ENCODE measurements around the gene CASTOR1.

The CASTOR1 gene

DNA sequence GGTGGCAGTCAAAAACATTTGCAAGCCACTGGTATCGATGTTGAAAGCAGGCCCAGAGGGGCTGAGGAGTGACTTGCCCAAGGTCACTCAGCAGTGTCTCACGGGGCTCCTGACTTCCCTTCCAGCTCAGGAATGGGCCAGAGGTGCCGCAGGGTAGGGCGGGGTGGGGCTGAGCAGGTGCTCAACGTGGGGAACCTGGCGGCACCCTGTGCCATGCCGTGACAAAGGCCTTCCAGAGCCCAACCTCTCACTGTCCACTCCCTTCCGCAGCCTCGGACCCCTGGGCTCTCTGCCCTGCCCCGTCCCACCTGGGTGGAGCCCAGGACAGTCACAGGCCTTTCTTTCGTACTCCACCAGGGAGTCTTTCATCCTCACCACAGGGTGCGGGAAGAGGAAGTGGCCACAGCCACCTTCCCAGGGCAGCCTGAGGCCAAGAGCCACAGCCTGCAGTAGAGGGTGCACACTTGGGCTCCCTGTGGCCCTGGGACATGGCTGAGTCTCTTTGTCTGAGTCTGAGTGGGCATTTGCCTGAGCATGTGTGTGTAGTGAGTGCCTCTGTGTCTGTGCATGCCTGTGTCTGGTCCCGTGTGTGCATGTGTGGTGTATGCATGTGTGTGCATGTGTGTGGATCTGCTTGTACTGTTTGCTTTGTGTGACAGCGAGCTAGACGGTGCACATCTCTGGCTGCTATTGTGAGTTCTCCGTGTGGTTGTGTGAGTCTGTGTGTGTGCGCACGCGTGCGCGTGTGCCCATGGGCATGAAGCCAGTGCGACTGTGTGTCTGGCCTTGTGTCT, 36.7 kb downstream of the CASTOR1 start:
- Histone ChIP-seq H3K4me3 (ENCODE audit: low read length) (no peak overlapping the region), H3K4ac (ENCODE audit: low read depth, low read length) (no peak overlapping the region), H2AK5ac (ENCODE audit: low read length) (no peak overlapping the region), H3K4me1 (ENCODE audit: control insufficient read depth, low read depth, low read length) (no peaks in the 10 kb centered on the region), H4K8ac (ENCODE audit: low read depth, low read length) (no peak overlapping the region), H2BK15ac (replicated peaks; ENCODE audit: low read depth) (no peak overlapping the region), H3K27me3 (ENCODE audit: insufficient read depth, low read length, poor library complexity) (no peaks in the 10 kb centered on the region), H3K79me1 (ENCODE audit: low read length) (no peaks in the 10 kb centered on the region), H4K5ac (ENCODE audit: low read length) (no peak overlapping the region), H3K23ac (ENCODE audit: low read length) (no peak overlapping the region), H3K9ac (ENCODE audit: low read length) (no peak overlapping the region), H2BK120ac (ENCODE audit: low read depth, low read length) (no peak overlapping the region), H3K79me2 (ENCODE audit: control insufficient read depth, insufficient read depth, low read length) (no peaks in the 10 kb centered on the region), H3K18ac (ENCODE audit: low read length) (no peak overlapping the region), H3K36me3 (ENCODE audit: control insufficient read depth, insufficient read depth, low read length) (no peaks in the 10 kb centered on the region), H3K27ac (ENCODE audit: low read depth, low read length) (no peak overlapping the region), H3K4me2 (ENCODE audit: low read length) (no peak overlapping the region), H2BK5ac (ENCODE audit: low read length) (no peak overlapping the region), H3K56ac (ENCODE audit: low read length) (peak overlapping the region; percentile 42)
- WGBS (ENCODE audit: extremely low coverage, insufficient coverage, low lambda C conversion rate), result no CpG with 5 or more reads among the region's 22 CpGs
- DNase-seq, result no peak

DNA sequence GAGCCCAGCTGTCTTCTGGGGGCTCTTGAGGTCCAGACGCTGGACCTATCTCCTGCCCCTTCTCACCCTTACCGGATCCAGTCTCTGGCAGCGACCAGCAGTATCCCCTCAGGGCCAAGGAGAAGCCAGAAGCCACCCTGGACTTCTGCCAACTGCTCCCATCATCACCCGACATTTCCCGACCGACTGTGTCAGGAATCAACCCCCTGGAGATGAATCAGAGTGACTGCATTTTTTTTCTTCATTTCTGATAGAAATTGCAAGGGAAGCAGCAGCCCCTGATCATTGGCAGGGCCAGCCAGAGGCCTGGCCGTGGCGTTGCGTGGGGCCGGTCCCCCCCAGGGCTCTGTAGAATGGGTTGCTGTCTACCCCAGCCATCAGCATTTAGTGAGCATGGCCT, 37.6 kb downstream of the CASTOR1 start:
- no peak for DNase-seq
- no peak overlapping the region for H3K23ac ChIP-seq (ENCODE audit: low read length)
- H3K56ac ChIP-seq (ENCODE audit: low read length), result no peak overlapping the region
- no peak overlapping the region for H3K18ac ChIP-seq (ENCODE audit: low read length)
- H2BK15ac ChIP-seq (replicated peaks; ENCODE audit: low read depth), result no peak overlapping the region
- H3K4ac ChIP-seq (ENCODE audit: low read depth, low read length), result no peak overlapping the region
- no peaks in the 10 kb centered on the region for H3K36me3 ChIP-seq (ENCODE audit: control insufficient read depth, insufficient read depth, low read length)
- no peaks in the 10 kb centered on the region for H3K27me3 ChIP-seq (ENCODE audit: insufficient read depth, low read length, poor library complexity)
- no peak overlapping the region for H2BK120ac ChIP-seq (ENCODE audit: low read depth, low read length)
- no peaks in the 10 kb centered on the region for H3K79me1 ChIP-seq (ENCODE audit: low read length)
- no peak overlapping the region for H3K4me2 ChIP-seq (ENCODE audit: low read length)
- no peak overlapping the region for H3K9ac ChIP-seq (ENCODE audit: low read length)
- no peak overlapping the region for H2BK5ac ChIP-seq (ENCODE audit: low read length)
- no peaks in the 10 kb centered on the region for H3K4me1 ChIP-seq (ENCODE audit: control insufficient read depth, low read depth, low read length)
- no peaks in the 10 kb centered on the region for H3K79me2 ChIP-seq (ENCODE audit: control insufficient read depth, insufficient read depth, low read length)
- H4K8ac ChIP-seq (ENCODE audit: low read depth, low read length), result no peak overlapping the region
- H4K5ac ChIP-seq (ENCODE audit: low read length), result no peak overlapping the region
- no CpG with 5 or more reads among the region's 10 CpGs for WGBS (ENCODE audit: extremely low coverage, insufficient coverage, low lambda C conversion rate)
- H3K4me3 ChIP-seq (ENCODE audit: low read length), result no peak overlapping the region
- H3K27ac ChIP-seq (ENCODE audit: low read depth, low read length), result no peak overlapping the region
- no peak overlapping the region for H2AK5ac ChIP-seq (ENCODE audit: low read length)

GRCh38 chr22:30250661-30251267, 38.5 kb downstream of the CASTOR1 start:
- no peak overlapping the region for H3K18ac ChIP-seq (ENCODE audit: low read length)
- H3K36me3 ChIP-seq (ENCODE audit: control insufficient read depth, insufficient read depth, low read length), result no peaks in the 10 kb centered on the region
- H3K23ac ChIP-seq (ENCODE audit: low read length), result no peak overlapping the region
- H3K79me2 ChIP-seq (ENCODE audit: control insufficient read depth, insufficient read depth, low read length), result no peaks in the 10 kb centered on the region
- H3K4me2 ChIP-seq (ENCODE audit: low read length), result no peak overlapping the region
- DNase-seq, result no peak
- no peak overlapping the region for H3K4ac ChIP-seq (ENCODE audit: low read depth, low read length)
- no peak overlapping the region for H2AK5ac ChIP-seq (ENCODE audit: low read length)
- H2BK15ac ChIP-seq (replicated peaks; ENCODE audit: low read depth), result no peak overlapping the region
- no peak overlapping the region for H3K4me3 ChIP-seq (ENCODE audit: low read length)
- H3K4me1 ChIP-seq (ENCODE audit: control insufficient read depth, low read depth, low read length), result no peaks in the 10 kb centered on the region
- no CpG with 5 or more reads among the region's 12 CpGs for WGBS (ENCODE audit: extremely low coverage, insufficient coverage, low lambda C conversion rate)
- H3K56ac ChIP-seq (ENCODE audit: low read length), result no peak overlapping the region
- no peak overlapping the region for H3K27ac ChIP-seq (ENCODE audit: low read depth, low read length)
- no peaks in the 10 kb centered on the region for H3K79me1 ChIP-seq (ENCODE audit: low read length)
- no peak overlapping the region for H2BK120ac ChIP-seq (ENCODE audit: low read depth, low read length)
- no peak overlapping the region for H4K5ac ChIP-seq (ENCODE audit: low read length)
- H3K27me3 ChIP-seq (ENCODE audit: insufficient read depth, low read length, poor library complexity), result no peaks in the 10 kb centered on the region
- H4K8ac ChIP-seq (ENCODE audit: low read depth, low read length), result no peak overlapping the region
- no peak overlapping the region for H3K9ac ChIP-seq (ENCODE audit: low read length)
- no peak overlapping the region for H2BK5ac ChIP-seq (ENCODE audit: low read length)

DNA sequence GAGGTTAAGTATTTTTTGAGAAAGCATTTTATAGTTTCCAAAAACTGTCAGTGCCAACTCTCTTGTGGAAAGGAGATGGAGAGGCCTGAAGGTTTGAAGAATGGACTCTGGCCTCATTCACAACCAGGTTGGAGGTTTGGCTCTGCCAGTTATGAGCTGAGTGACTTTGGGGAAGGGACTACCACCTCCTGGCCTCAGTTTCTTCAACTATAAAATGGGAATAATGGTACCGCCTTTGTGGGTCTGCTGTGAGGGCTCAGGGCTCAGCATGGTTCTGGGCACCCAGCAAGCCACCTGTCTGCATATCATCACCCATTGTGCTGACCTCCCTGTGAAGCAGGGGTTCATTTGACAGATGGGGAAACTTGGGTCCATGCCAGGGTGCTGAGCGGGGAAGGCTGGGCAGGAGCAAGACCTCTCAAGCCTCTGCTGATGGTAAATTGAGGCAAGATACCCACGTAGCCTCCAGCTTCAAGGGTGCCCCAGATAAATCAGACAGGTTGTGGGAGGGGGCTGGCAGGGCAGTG, 39.2 kb downstream of the CASTOR1 start:
- Histone ChIP-seq H2BK15ac (replicated peaks; ENCODE audit: low read depth) (no peak overlapping the region), H3K18ac (ENCODE audit: low read length) (no peak overlapping the region), H3K23ac (ENCODE audit: low read length) (no peak overlapping the region), H2BK5ac (ENCODE audit: low read length) (no peak overlapping the region), H4K5ac (ENCODE audit: low read length) (no peak overlapping the region), H3K4me2 (ENCODE audit: low read length) (no peak overlapping the region), H3K27ac (ENCODE audit: low read depth, low read length) (no peak overlapping the region), H4K8ac (ENCODE audit: low read depth, low read length) (no peak overlapping the region), H3K79me1 (ENCODE audit: low read length) (no peaks in the 10 kb centered on the region), H3K4ac (ENCODE audit: low read depth, low read length) (no peak overlapping the region), H3K56ac (ENCODE audit: low read length) (no peak overlapping the region), H3K4me3 (ENCODE audit: low read length) (no peak overlapping the region), H3K4me1 (ENCODE audit: control insufficient read depth, low read depth, low read length) (no peaks in the 10 kb centered on the region), H2BK120ac (ENCODE audit: low read depth, low read length) (no peak overlapping the region), H3K79me2 (ENCODE audit: control insufficient read depth, insufficient read depth, low read length) (no peaks in the 10 kb centered on the region), H2AK5ac (ENCODE audit: low read length) (no peak overlapping the region), H3K27me3 (ENCODE audit: insufficient read depth, low read length, poor library complexity) (no peaks in the 10 kb centered on the region), H3K9ac (ENCODE audit: low read length) (no peak overlapping the region), H3K36me3 (ENCODE audit: control insufficient read depth, insufficient read depth, low read length) (no peaks in the 10 kb centered on the region)
- WGBS (ENCODE audit: extremely low coverage, insufficient coverage, low lambda C conversion rate), result no CpG with 5 or more reads among the region's 3 CpGs
- no peak for DNase-seq

- Histone ChIP-seq H3K23ac (ENCODE audit: low read length) (no peak overlapping the region), H3K18ac (ENCODE audit: low read length) (no peak overlapping the region), H3K4me1 (ENCODE audit: control insufficient read depth, low read depth, low read length) (no peaks in the 10 kb centered on the region), H3K36me3 (ENCODE audit: control insufficient read depth, insufficient read depth, low read length) (no peaks in the 10 kb centered on the region), H3K79me1 (ENCODE audit: low read length) (no peaks in the 10 kb centered on the region), H3K4ac (ENCODE audit: low read depth, low read length) (no peak overlapping the region), H3K79me2 (ENCODE audit: control insufficient read depth, insufficient read depth, low read length) (no peaks in the 10 kb centered on the region), H2AK5ac (ENCODE audit: low read length) (no peak overlapping the region), H2BK15ac (replicated peaks; ENCODE audit: low read depth) (no peak overlapping the region), H2BK120ac (ENCODE audit: low read depth, low read length) (no peak overlapping the region), H3K4me2 (ENCODE audit: low read length) (no peak overlapping the region), H3K27ac (ENCODE audit: low read depth, low read length) (no peak overlapping the region), H2BK5ac (ENCODE audit: low read length) (no peak overlapping the region), H3K56ac (ENCODE audit: low read length) (no peak overlapping the region), H3K4me3 (ENCODE audit: low read length) (no peak overlapping the region), H4K8ac (ENCODE audit: low read depth, low read length) (no peak overlapping the region), H3K9ac (ENCODE audit: low read length) (no peak overlapping the region), H3K27me3 (ENCODE audit: insufficient read depth, low read length, poor library complexity) (no peaks in the 10 kb centered on the region), H4K5ac (ENCODE audit: low read length) (no peak overlapping the region)
- DNase-seq, result no peak
- no CpG with 5 or more reads among the region's 27 CpGs for WGBS (ENCODE audit: extremely low coverage, insufficient coverage, low lambda C conversion rate)
Measured at GRCh38 chr22:30249049-30250038, 40.0 kb downstream of the CASTOR1 start.

Data from mesendoderm (in vitro differentiated cells).